ENCODE measurements around the gene ARAF.

Gene ARAF

GRCh38 chrX:47530049-47530448 lies 31.0 kb upstream of the ARAF start:
- Histone ChIP-seq H3K79me2 (ENCODE audit: low read length) (no peaks in the 10 kb centered on the region), H3K9ac (ENCODE audit: low read length) (no peak overlapping the region), H3K9me3 (ENCODE audit: insufficient read depth, low read length) (no peaks in the 10 kb centered on the region), H3K27me3 (ENCODE audit: low read depth, low read length) (no peaks in the 10 kb centered on the region), H3K4me1 (ENCODE audit: low read length) (peaks cover 11% of the 10 kb centered on the region), H3K27ac (ENCODE audit: low read length) (no peak overlapping the region), H4K20me1 (ENCODE audit: insufficient read depth, low read length) (no peaks in the 10 kb centered on the region), H3K4me3 (ENCODE audit: low read length) (no peak overlapping the region), H2AFZ (ENCODE audit: low read depth, low read length) (0 out of 2 replicates have a peak overlapping the region, but pooled peaks have one; percentile 12), H3K36me3 (replicated peaks; ENCODE audit: low read depth, low read length) (no peaks in the 10 kb centered on the region), H3K4me2 (ENCODE audit: low read length) (no peak overlapping the region; the same call in 1 of the 2 replicates)
- no peak for TF ChIP-seq EZH2phosphoT487 (IDR thresholded peaks at IDR 0.05; ENCODE audit: low read depth)

GRCh38 chrX:47539860-47540259 lies 21.1 kb upstream of the ARAF start:
- Histone ChIP-seq H2AFZ (ENCODE audit: low read depth, low read length) (no peak overlapping the region), H3K27ac (ENCODE audit: low read length) (no peak overlapping the region), H3K36me3 (replicated peaks; ENCODE audit: low read depth, low read length) (no peaks in the 10 kb centered on the region), H3K4me2 (ENCODE audit: low read length) (no peak overlapping the region), H3K4me1 (ENCODE audit: low read length) (no peaks in the 10 kb centered on the region), H3K27me3 (ENCODE audit: low read depth, low read length) (no peaks in the 10 kb centered on the region), H4K20me1 (ENCODE audit: insufficient read depth, low read length) (no peaks in the 10 kb centered on the region), H3K9me3 (ENCODE audit: insufficient read depth, low read length) (no peaks in the 10 kb centered on the region), H3K4me3 (ENCODE audit: low read length) (no peak overlapping the region), H3K79me2 (ENCODE audit: low read length) (no peaks in the 10 kb centered on the region), H3K9ac (ENCODE audit: low read length) (no peak overlapping the region)
- TF ChIP-seq EZH2phosphoT487 (IDR thresholded peaks at IDR 0.05; ENCODE audit: low read depth): no peak
- TF ChIP-seq CTCF (IDR thresholded peaks at IDR 0.05; ENCODE audit: low read depth, low read length): no peak

DNA sequence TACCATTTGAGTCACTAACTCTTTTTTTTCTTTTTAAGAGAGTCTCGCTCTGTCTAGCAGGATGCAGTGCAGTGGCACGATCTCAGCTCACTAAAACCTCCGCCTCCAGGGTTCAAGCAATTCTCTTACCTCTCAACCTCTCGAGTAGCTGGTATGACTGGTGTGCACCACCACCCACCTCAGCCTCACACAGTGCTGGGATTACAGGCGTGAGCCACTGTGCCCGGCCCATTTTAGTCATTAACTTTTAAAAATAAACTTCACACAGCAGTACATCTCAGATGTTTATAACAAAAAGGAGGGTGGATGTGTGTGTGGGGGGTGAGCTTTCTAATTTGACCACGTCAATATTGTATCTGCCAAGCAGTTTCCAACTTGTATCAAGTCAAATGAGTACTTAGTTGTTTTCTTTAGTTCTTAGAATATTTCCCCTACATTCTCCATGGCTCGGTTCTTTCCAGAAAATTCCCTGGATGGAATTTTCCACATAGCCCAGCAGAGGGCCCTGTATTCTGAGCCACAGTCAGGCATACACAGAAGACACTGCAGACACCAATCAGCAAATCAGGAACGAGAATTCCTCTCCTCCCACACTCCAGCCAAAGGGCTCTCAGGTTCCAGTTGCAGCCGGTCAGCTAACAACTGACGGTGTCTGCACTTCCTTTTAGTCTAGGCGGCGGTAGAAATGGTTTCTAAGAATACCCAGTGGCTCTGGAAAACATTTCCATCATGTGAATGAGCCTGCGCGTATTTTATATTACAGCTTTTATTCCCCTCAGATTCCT lies 20.1 kb upstream of the ARAF start:
- no peaks in the 10 kb centered on the region for H3K9me3 ChIP-seq (ENCODE audit: insufficient read depth, low read length)
- no peak overlapping the region for H3K4me3 ChIP-seq (ENCODE audit: low read length)
- H4K20me1 ChIP-seq (ENCODE audit: insufficient read depth, low read length): no peaks in the 10 kb centered on the region
- no peak for TF ChIP-seq EZH2phosphoT487 (IDR thresholded peaks at IDR 0.05; ENCODE audit: low read depth)
- peak; percentile 30 for TF ChIP-seq CTCF (IDR thresholded peaks at IDR 0.05; ENCODE audit: low read depth, low read length)
- no peak overlapping the region for H3K27ac ChIP-seq (ENCODE audit: low read length)
- no peaks in the 10 kb centered on the region for H3K79me2 ChIP-seq (ENCODE audit: low read length)
- no peak overlapping the region for H3K4me2 ChIP-seq (ENCODE audit: low read length)
- H2AFZ ChIP-seq (ENCODE audit: low read depth, low read length): no peak overlapping the region
- no peaks in the 10 kb centered on the region for H3K4me1 ChIP-seq (ENCODE audit: low read length)
- H3K27me3 ChIP-seq (ENCODE audit: low read depth, low read length): no peaks in the 10 kb centered on the region
- no peak overlapping the region for H3K9ac ChIP-seq (ENCODE audit: low read length)
- H3K36me3 ChIP-seq (replicated peaks; ENCODE audit: low read depth, low read length): no peaks in the 10 kb centered on the region

GRCh38 chrX:47543496-47543895 lies 17.5 kb upstream of the ARAF start:
- no peak for TF ChIP-seq CTCF (IDR thresholded peaks at IDR 0.05; ENCODE audit: low read depth, low read length)
- peaks cover under 1% of the 10 kb centered on the region; the same call in 1 of the 2 replicates for H3K4me1 ChIP-seq (ENCODE audit: low read length)
- H4K20me1 ChIP-seq (ENCODE audit: insufficient read depth, low read length): no peaks in the 10 kb centered on the region
- no peak overlapping the region for H3K4me3 ChIP-seq (ENCODE audit: low read length)
- no peaks in the 10 kb centered on the region for H3K9me3 ChIP-seq (ENCODE audit: insufficient read depth, low read length)
- no peaks in the 10 kb centered on the region for H3K36me3 ChIP-seq (replicated peaks; ENCODE audit: low read depth, low read length)
- no peaks in the 10 kb centered on the region for H3K27me3 ChIP-seq (ENCODE audit: low read depth, low read length)
- H3K79me2 ChIP-seq (ENCODE audit: low read length): no peaks in the 10 kb centered on the region
- no peak overlapping the region for H3K27ac ChIP-seq (ENCODE audit: low read length)
- H2AFZ ChIP-seq (ENCODE audit: low read depth, low read length): no peak overlapping the region
- H3K4me2 ChIP-seq (ENCODE audit: low read length): no peak overlapping the region
- no peak overlapping the region for H3K9ac ChIP-seq (ENCODE audit: low read length)
